ENCODE measurements around the gene MT1M. TPM values are rescaled to one million over a fixed set of nuclear protein-coding genes. Genes with fewer than 3 reads are reported as not detected.

MT1M gene
- total RNA-seq, 4 donors from 2014 or later = 43.1 to 339 (median 186) TPM

DNA sequence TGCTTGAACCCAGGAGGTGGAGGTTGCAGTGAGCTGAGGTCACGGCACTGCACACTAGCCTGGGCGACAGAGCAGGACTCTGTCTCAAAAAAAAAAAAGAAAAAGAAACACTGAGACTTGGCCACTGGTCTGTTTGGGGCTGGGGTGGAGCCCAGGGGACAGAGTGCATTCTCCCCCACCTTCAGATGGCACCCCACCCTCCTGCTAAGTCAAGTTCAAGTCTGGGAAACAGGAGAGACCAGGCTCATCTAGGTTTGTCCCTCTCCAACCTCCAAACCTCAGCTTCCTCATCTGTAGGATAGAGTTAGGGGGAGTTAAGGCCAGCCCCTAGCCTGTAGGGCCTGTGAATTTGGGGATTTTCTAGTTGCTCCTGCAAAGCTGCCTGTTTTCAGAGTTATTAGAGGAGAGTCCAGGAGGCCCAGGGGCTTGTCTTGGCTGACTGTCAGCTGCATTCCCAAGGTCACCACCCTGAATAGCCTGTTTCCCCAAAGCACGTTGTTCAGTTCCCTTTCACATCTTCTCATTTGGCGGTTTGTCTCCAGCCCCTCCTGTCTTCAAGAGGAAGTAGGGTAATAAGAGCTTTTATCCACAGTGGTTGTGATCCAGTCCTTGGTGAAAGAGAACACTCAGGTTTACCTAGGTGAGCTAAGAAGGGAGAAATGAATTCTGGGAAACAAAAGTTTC lies 40.9 kb upstream of the MT1M start:
- DNase-seq (ENCODE audit: low spot score) (no peak), ATAC-seq (ENCODE audit: low FRiP score) (no peak)
- TF ChIP-seq, protein P1, sequence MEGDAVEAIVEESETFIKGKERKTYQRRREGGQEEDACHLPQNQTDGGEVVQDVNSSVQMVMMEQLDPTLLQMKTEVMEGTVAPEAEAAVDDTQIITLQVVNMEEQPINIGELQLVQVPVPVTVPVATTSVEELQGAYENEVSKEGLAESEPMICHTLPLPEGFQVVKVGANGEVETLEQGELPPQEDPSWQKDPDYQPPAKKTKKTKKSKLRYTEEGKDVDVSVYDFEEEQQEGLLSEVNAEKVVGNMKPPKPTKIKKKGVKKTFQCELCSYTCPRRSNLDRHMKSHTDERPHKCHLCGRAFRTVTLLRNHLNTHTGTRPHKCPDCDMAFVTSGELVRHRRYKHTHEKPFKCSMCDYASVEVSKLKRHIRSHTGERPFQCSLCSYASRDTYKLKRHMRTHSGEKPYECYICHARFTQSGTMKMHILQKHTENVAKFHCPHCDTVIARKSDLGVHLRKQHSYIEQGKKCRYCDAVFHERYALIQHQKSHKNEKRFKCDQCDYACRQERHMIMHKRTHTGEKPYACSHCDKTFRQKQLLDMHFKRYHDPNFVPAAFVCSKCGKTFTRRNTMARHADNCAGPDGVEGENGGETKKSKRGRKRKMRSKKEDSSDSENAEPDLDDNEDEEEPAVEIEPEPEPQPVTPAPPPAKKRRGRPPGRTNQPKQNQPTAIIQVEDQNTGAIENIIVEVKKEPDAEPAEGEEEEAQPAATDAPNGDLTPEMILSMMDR (IDR thresholded peaks at IDR 0.05) = no peak

DNA sequence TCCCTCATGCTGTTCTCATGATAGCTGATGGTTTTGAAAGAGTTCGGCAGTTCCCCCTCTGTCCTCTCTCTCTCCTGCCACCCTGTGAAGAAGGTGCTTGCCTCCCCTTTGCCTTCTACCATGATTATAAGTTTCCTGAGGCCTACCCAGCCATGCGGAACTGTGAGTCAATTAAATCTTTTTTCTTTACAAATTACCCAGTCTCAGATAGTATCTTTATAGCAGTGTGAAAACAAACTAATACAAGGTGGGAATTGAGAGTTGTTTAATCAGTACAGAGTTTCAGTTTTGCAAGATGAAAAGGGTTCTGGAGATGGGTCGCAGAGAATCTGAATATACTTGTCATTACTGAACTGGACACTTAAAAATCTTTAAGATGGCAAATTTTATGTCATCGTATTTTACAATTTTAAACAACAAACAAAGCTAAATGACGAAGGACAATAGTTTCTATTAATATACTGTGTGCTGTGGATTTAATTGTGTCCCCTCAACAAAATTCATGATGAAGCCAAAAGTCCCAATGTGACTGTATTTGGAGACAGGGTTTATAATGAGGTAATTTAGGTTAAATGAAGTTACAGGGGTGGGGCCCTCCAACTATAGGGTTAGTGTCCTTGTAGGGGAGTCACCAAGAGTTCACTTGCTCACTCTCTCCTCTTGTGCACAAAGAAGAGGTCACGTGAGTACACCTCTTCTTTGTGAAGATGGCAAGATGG lies 38.7 kb upstream of the MT1M start:
- ATAC-seq (ENCODE audit: low FRiP score) = no peak
- DNase-seq (ENCODE audit: low spot score) = no peak
- TF ChIP-seq, protein P1 (IDR thresholded peaks at IDR 0.05) = no peak

DNA sequence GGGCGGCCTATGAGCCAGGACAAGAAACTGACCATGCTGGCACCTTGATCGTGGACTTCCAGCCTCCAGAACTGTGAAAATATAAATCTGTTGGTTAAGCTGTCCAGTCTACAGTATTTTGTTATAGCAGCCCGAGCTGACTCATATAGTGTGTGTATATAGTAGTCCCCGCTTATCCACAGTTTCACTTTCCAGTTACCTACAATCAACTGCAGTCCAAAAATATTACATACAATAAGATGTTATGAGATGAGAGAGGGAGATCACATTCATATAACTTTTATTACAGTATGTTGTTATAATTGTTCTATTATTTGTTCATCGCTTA lies 38.2 kb upstream of the MT1M start:
- DNase-seq (ENCODE audit: low spot score) (no peak), ATAC-seq (ENCODE audit: low FRiP score) (no peak)
- TF ChIP-seq, protein P1 (IDR thresholded peaks at IDR 0.05) = no peak

DNA sequence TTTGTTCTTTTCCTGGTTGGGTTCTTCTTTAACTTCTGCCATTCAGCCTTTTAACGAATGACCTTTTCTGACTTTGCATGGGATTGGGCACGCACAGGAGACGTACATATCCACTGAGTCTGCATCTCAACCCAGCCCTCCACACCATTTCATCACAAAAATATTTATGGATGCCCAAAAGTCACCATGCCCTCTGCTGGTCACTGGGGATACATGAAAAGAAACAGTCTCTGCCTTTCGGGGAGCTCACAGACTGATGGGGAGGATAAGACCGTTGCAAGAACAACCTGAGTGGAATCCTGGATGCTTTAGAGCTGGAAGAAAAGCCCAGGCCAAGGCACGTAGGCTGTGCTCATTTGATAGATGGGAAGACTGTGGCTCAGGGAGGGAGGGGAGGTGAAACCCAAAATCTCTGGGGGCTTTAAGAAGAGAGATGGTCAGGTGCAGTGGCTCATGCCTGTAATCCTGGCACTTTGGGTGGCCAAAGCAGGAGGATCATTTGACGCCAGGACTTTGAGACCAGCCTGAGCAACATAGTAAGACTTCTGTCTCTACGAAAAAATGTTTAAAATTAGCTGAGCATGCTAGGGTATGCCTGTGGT lies 32.0 kb upstream of the MT1M start:
- TF ChIP-seq, protein P1 (IDR thresholded peaks at IDR 0.05) = peak in 1 of 3 donors; percentile 68
- DNase-seq (ENCODE audit: low spot score) (no peak), ATAC-seq (ENCODE audit: low FRiP score) (no peak)

DNA sequence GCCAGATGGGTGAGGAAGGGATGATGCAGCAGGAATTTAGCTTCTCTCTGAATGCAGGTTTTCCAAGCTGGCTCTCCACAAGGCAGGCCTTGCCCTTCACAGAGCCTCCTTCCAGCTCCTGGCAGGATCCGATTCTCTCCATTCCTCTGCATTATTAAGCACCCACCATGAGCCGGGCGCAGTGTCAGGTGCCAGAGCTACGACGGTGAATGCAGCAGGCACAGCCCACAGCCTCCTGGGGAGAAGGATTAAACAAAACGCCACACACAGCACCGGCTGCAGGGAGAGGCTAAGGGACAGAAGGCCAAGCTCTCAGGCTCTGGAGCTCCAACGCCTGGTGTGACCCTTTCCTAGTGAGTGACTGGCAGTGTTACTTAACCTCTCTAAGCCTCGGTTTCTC lies 31.1 kb upstream of the MT1M start:
- no peak for ATAC-seq (ENCODE audit: low FRiP score)
- TF ChIP-seq, protein P1 (IDR thresholded peaks at IDR 0.05) = no peak
- DNase-seq (ENCODE audit: low spot score) = no peak

DNA sequence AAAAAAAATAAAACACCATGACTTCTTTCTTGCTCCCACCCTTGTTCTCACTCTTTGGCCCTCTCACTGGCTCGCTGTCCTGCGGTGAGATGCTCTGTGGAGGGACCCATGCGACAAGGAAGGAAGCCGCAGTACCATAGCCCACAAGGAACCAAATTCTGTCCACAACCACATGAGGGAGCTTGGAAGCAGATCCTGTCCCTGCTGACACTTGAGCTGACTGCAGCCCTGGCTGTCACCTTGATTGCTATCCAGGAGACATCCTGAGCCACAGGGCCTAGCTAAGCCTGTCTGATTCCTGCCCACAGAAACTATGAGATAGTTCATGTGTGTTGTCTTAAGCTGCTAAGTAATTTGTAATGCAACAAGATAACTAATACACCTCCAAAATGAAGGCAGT lies 28.9 kb upstream of the MT1M start:
- DNase-seq (ENCODE audit: low spot score) = no peak
- TF ChIP-seq, protein P1 (IDR thresholded peaks at IDR 0.05) = no peak
- no peak for ATAC-seq (ENCODE audit: low FRiP score)

All from omental fat pad (tissue), 4 donors.